Measurements from ENCODE around the gene RASD2.

RASD2 gene

DNA sequence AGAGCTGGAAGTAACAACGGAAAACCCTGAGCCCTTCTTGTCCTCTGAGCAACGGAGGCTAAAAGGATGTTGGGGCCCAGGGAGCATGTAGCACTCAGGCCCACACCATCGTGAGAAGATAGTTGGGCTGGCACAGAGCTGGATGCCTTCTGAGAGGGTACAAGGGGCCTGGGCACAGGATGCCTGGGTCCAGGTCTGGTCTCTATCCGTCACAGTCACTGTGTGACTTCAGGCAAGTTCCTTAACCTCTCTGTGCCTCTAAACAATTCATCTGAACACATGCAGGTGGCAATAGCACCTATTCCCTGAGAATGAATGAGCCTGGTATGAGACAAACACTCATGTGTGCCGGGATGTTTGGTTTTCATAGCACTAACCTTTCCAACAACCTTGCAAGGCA is 47.3 kb downstream of the RASD2 start:
- DNase-seq: no peak

DNA sequence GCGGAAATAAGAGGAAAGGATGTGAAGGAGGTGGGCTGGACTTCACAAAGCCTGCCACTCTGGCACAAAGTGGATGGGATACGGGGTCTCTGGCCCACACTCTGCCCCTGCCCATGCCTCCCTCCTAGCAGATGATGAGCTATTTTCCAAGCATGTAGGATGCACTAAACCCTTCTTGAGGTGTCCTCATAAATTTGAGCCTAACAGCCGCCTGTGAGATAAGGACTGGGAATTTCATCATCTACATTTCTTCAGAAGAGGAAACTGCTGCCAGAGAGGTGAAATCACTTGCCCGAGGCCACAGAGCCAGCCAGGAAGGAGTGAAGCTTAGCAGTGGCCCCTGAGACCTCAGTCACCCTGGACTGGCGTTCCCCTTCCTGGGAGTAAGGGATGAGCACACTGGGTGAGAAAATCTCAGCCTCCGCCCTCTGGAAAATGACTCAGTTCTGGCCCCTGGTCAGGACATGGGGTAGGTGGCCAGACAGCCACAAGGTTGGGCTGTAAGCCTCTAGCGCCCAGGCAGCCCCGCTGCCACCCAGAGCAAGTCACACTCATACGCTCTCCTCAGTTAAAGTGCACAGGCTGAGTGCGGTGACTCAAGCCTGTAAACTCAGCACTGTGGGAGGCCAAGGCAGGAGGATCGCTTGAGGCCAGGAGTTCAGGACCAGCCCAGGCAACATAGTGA is 48.6 kb downstream of the RASD2 start:
- DNase-seq: no peak

DNA sequence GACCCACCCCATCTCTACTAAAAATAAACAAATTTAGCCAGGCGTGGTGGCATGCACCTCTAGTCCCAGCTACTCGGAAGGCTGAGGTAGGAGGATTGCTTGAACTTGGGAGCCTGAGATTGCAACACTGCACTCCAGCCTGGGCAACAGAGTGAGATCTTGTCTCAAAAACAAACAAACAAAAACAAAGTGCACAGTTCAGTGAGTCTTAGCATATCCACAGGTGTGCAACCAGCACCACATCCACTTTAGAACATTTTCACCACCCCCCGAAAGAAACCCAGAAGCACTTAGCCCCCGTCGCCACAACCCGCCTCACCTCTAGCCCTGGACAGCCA is 49.1 kb downstream of the RASD2 start:
- no peak for DNase-seq

DNA sequence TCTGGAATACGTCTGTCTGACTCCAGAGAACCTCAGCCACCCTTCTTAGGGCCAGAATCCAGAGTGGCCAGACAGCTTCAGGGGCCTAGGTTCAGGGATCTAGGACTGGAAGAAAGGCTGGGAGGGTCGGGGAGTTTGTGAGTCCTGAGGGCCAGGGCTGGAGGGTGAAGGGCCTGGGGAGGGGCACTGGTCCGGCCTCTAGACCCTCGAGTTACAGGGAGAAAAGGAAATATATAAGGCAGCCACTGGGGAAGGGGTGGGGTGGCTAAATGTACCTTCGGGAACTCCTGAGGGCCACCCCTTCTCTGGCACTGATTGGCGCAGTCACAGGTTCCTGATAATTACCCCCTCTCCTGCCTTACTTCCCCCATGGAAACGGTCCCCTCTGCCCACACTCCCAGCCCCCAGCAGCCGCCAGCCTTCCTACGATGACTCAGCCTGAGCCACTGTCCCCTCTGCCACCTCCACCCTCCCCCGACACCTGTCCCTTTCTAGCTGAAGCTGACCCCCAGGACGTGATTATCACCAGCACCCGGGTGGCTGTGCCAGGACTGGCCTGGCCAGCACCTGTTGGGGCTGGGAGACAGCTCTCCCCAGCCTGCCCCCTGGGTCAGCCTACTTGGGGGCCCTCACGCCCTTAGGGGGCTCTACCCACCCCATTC is 50.1 kb downstream of the RASD2 start:
- DNase-seq: no peak

DNA sequence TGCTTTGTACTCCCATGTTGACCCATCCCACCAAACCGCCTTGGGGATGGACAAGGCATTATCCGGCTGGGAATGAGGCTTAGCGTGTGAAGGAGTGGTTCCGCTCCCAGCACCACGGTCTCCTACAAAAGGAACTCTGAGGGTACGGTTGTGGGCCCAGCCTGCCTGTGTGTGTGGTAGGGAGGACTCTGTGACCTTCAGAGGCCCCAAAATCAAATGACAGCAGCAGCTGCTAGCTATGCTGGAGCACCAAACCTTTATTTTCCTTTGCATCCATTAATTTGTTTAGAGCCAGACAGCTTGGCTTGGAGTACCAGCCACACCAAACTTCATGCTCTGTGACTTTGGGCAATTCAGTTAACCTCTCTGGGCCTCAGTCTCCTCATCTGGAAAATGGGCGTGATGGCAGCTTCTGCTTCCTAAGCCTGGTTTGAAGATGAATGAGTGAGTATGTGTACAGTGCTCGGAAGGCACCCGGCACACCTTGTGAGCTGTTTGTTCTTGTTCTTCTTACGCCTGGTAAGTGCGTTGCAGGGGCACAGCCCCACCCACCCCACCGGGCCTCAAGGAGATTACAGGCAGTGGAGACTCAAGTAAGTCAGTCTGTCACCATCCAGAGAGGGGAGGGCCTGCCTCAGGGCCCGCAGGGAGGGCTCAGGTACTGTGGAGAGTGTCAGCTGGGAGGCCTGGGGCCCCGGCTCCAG is 51.2 kb downstream of the RASD2 start:
- DNase-seq: no peak

DNA sequence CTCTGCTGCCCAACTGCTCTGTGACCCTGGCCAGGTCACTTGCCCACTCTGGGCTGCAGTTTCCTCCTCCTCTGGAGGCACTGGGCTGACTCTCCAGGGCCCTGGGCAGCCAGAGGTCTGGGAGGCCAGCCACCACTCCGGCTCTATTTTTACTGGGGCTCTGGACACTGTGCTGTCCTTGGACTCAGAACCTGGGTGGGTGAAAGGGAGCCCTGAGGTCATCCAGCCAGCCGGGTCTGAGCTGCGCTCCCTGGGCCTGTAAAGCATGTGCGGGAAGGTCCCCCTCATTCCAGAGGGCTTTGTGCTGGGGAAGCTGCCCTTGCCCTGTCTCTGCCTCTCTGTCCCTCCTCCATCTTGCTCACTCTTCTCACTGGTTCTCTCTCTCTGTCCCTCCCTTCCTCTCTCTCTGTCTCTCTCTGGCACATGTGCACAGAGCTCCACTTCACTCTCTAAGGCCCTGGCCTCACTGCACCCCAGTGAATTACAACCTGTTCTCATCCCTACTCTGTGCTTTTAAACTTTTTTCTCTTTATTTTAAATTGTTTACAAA is 51.9 kb downstream of the RASD2 start:
- no peak for DNase-seq

DNA sequence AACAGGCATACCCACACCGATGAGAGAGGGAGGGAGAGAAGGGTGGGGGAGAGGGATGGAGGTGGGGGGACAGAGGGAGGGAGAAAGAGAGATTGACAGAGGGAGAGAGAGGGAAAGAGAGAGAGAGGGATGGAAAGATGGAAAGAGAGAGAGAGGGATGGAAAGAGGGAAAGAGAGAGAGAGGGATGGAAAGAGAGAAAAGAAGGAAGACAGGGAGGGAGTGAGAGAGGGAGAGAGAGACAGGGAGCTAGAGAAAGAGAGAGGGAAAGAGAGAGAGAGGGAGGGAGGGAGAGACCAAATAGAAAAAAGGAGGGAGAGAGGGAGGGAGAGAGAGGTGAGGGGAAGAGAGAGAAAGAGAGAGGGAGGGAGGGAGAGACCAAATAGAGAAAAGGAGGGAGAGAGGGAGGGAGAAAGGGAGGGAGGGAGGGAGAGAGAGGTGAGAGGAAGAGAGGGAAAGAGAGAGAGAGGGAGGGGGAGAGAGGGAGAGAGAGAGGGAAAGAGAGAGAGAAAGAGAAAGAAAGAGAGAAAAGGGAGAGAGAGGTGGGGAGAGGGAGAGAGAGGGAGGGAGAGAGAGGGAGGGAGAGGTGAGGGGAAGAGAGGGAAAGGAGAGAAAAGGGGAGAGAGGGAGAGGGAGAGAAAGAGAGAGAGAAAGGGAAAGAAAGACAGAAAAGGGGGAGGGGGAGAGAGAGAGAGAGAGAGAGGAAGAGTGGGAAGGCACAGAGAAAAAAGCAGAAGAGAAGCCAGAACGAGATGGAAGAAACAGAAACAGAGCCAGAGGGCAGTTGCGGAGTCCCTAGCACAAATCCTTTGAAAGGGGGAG is 52.6 kb downstream of the RASD2 start:
- DNase-seq: no peak

DNA sequence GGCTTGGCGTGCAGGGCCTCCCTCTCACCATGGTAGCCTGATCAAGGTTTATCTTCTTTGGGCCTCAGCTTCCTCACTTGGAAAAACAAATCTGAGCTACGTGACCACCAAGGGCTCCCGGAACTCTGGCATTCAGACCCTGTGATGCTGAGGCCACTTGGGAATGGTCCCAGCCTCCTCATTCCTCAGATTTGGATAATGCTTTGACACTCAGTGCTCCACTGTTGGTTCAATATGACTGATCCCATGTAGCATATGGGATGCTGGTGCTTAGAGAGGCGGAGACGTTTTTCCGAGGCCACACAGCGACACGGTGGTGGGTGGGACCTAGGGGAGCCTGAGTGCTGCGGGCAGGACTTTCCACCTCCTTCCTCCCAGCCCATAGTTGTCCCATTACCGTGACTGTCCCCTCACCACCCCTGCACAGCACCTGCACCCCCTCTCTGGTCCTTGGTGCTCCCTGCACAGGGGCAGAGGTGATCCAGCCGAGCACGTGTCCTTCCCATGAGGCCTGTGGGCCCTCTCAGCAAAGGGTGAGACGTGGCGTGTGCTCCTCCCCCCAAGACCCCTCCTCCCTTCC is 53.4 kb downstream of the RASD2 start:
- no peak for DNase-seq

DNA sequence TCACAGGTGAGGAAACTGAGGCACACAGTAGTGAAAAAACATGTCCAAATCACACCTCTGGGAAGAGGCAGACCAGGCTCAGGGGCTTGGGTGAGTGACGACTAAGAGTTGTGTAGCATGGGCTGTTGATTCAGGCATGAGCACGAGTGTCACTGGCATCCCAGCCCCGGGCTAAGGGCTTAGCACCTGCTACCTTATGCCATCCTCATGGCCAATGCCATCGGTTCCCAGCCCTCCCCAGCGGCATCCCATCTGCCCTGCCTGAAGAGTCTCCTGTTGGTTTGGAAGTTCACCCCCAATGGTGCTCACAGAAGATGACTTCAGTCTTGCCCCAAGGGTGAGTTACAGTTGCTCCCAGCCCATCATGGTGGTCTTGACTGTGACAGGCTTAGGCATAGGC is 54.1 kb downstream of the RASD2 start:
- DNase-seq: no peak

DNA sequence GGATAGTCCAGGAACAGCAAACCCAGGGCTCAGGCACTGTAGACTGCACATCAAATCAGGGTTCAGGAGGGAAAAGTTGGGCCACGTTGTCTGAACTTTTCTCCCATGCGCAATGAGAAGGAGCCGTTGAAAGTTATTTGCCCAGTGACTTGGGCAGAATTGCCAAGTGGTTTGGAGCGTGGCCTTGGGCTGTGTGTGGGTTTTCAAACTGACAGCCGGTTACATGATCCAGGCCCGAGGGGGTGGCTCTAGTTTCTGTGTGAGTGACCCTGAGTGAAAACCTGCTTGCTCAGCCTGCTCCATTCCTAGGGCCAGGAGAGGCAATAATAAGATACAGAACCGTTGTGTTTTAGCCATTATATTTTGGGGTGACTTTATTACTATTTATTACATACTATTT is 56.2 kb downstream of the RASD2 start:
- DNase-seq: no peak

DNA sequence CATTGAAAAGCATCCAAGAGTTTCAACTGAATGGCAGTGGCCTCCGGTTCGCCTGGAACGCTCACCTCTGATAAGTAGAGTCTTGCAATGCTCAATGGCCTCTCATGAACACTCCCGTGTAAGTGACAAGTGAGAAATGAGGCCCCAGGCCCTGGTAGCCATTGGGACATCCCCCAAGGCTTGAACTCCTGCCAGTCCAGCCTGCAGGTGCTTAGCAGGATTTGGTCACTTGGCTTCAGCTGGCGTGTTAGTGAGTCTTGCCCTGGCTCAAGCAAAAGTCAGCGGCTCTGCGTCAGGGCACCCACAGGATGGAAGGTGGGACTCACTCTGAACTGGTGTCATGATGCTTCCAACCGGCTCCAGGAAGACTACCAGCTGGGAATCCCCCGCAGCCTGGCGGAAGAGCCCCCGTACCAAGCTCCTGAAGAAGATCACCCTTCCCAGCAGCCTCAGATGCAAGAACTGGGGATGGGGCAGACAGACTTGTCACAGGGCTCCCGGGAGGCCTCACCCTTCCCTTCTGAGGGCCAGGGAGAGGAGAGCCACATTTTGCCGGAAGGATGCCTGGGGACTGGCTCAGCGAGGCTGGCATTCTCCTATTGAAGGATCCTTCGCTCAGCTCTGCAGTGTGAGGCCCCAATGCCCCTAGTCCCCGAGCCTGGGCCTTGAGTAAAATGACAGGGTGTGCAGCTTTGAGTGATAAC is 57.2 kb downstream of the RASD2 start:
- DNase-seq: no peak

DNA sequence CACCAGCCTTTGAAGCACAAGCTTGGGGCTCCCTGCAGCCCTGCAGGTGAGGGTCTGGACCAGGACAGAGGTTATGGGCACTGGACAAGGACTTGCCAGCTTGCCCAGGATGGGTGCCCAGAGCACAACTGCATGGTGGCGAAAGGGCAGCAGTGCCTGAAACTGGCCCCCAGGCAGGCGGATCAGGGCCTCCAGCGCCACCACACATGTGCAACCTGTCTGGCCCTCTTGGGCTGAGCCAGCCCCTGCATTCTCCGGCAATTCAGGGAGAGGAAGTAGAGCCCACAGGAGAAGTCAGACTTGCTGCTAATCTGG is 57.7 kb downstream of the RASD2 start:
- DNase-seq: no peak

DNA sequence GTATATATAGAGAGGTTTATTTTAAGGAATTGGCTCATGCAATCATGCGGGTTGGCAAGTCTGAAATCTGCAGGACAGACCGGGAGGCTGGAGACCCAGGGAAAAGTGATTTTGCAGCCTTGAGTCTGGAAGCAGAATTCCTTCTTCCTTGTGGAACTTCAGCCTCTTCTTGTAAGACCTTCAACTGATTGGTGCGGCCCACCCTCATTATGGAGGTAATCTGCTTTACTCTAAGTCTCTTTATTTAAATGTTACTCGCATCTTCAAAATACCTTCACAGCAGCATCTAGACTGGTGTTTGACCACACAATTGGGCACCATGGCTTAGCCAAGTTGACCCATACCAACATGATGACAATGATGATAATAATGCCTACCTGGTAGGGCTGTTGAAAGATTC is 58.7 kb downstream of the RASD2 start:
- no peak for DNase-seq

DNA sequence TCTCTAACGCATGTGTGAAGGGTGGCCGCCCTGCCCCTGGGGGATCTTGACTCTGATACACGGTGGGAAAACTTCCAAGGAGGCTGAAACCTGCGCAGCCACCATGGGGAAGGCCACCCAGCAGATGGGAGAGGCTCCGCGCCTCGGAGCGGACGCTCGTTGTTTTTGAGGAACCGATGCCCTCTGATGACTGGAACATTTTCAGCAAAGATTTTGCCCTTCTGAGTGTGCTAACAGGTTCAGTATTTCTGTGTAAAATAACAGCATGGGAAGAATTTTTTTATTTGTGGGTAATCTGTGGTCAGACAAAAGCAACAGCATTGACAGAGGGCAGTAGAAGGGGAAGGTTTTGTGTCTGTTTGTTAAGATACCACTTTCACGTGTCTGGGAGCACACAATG is 59.8 kb downstream of the RASD2 start:
- no peak for DNase-seq

DNA sequence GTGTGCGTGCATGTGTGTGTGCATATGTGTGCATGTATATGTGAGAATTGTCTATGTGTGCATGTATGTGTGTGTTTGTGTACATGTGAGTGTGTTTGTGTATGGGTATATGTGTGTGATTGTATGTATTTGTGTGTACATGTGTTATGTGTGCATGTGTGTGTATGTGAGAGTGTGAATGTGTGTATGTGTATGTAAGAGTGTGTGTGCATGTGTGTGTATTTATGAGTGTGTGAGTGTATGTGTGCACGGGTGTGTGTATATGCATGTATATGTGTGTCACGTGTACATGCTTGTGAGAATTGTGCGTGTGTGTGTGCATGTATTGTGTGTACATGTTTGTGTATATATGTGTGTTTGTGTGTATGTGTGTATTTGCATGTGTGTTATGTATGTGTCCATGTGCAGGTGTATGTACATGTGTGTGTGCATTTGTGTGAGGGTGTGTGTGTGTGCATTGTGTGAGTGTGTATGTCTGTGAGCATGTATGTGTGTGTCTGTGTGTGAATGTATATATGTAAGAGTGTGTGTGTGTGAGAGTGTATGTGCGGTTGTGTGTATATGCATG is 60.5 kb downstream of the RASD2 start:
- DNase-seq: no peak

DNA sequence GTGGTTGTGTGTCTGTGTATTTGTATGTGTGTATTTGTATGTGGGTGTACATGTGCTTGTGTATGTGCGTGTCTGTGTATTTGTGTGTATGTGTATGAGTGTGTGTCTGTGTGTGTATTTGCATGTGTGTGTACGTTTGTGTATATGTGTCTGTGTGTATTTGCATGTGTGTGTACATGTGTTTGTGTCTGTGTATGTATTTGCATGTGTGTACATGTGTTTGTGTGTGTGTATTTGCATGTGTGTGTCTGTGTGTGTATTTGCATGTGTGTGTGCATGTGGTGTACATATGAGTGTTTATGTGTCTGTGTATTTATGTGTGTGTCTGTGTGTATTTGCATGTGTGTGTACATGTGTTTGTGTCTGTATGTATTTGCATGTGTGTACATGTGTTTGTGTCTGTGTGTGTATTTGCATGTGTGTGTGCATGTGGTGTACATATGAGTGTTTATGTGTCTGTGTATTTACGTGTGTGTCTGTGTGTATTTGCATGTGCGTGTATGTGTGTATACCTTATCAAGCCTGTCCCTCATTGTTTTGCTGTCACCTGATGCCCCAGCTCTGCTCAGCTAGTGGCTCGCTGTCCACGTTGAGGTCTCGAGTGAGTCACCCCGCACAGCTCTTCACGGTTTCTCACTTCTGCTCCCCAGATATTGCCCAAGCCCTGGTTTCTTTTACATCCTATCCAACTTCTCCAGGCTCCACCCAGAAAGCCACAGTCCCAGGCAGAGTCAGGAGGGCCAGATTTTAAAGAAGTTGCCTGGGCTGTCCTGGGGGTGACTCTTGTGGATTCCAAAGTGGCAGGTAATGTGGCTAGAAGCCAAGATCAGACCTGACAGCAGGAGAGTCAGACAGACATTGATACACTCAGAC is 61.3 kb downstream of the RASD2 start:
- no peak for DNase-seq
